GM18907 (cell line): ENCODE measurements around the gene RNF207.

Source experiments
- ATAC-seq: cut with Tn5 transposase; IDR thresholded peaks from one replicate; pipeline ENCODE4 v1.9.1; 2021; ENCODE audit warnings: mild to moderate bottlenecking, moderate library complexity; ENCODE audit not compliant: unreplicated experiment

Gene RNF207

GRCh38 chr1:6205849-6206519 lies at the start of gene RNF207:
RNF207 (plus strand) TSS chr1:6206119; CDS start chr1:6206536, 417 bp downstream.
- ATAC-seq: peak; percentile 61

GRCh38 chr1:6157132-6157527 lies 48.8 kb upstream of the RNF207 start:
- ATAC-seq: no peak

- ATAC-seq: no peak
These were observed 48.3 kb upstream of the RNF207 start for GRCh38 chr1:6157528-6158174.

- ATAC-seq: no peak
These were observed 47.7 kb upstream of the RNF207 start for GRCh38 chr1:6158181-6158580.

GRCh38 chr1:6162341-6162740 lies 43.6 kb upstream of the RNF207 start:
- ATAC-seq: no peak

- ATAC-seq: no peak
These were observed 43.1 kb upstream of the RNF207 start for GRCh38 chr1:6162773-6163172.

- no peak for ATAC-seq
These were observed 42.5 kb upstream of the RNF207 start for GRCh38 chr1:6163191-6163972.

- ATAC-seq: no peak
These were observed 41.8 kb upstream of the RNF207 start for GRCh38 chr1:6163973-6164617.

GRCh38 chr1:6165027-6165426 lies 40.9 kb upstream of the RNF207 start:
- no peak for ATAC-seq

GRCh38 chr1:6165441-6165985 lies 40.4 kb upstream of the RNF207 start:
- ATAC-seq: no peak

- ATAC-seq: no peak
These were observed 39.7 kb upstream of the RNF207 start for GRCh38 chr1:6166221-6166620.

GRCh38 chr1:6166655-6167390 lies 39.1 kb upstream of the RNF207 start:
- ATAC-seq: no peak

GRCh38 chr1:6167391-6168303 lies 38.3 kb upstream of the RNF207 start:
- ATAC-seq: no peak

GRCh38 chr1:6168947-6169586 lies 36.9 kb upstream of the RNF207 start:
- ATAC-seq: no peak

GRCh38 chr1:6170116-6170741 lies 35.7 kb upstream of the RNF207 start:
- no peak for ATAC-seq

GRCh38 chr1:6170742-6171201 lies 35.1 kb upstream of the RNF207 start:
- ATAC-seq: no peak

- ATAC-seq: no peak
These were observed 34.3 kb upstream of the RNF207 start for GRCh38 chr1:6171548-6172124.

- no peak for ATAC-seq
These were observed 33.4 kb upstream of the RNF207 start for GRCh38 chr1:6172549-6172948.
